Measurements from ENCODE around the gene SLC7A9.

The SLC7A9 gene

GRCh38 chr19:32822916-32823746, 46.4 kb downstream of the SLC7A9 start:
- TF ChIP-seq SIN3A (IDR thresholded peaks at IDR 0.05; ENCODE audit: borderline replicate concordance, insufficient read depth, low read length) (no peak), FOXP2 (optimal IDR thresholded peaks at IDR 0.05; ENCODE audit: borderline replicate concordance, extremely low read depth, extremely low read length, insufficient read depth) (no peak), POLR2AphosphoS5 (IDR thresholded peaks at IDR 0.05; ENCODE audit: low read depth, low read length) (no peak), TAF1 (IDR thresholded peaks at IDR 0.05; ENCODE audit: borderline replicate concordance, insufficient read depth, low read length) (no peak)
- TF ChIP-seq, protein P1, sequence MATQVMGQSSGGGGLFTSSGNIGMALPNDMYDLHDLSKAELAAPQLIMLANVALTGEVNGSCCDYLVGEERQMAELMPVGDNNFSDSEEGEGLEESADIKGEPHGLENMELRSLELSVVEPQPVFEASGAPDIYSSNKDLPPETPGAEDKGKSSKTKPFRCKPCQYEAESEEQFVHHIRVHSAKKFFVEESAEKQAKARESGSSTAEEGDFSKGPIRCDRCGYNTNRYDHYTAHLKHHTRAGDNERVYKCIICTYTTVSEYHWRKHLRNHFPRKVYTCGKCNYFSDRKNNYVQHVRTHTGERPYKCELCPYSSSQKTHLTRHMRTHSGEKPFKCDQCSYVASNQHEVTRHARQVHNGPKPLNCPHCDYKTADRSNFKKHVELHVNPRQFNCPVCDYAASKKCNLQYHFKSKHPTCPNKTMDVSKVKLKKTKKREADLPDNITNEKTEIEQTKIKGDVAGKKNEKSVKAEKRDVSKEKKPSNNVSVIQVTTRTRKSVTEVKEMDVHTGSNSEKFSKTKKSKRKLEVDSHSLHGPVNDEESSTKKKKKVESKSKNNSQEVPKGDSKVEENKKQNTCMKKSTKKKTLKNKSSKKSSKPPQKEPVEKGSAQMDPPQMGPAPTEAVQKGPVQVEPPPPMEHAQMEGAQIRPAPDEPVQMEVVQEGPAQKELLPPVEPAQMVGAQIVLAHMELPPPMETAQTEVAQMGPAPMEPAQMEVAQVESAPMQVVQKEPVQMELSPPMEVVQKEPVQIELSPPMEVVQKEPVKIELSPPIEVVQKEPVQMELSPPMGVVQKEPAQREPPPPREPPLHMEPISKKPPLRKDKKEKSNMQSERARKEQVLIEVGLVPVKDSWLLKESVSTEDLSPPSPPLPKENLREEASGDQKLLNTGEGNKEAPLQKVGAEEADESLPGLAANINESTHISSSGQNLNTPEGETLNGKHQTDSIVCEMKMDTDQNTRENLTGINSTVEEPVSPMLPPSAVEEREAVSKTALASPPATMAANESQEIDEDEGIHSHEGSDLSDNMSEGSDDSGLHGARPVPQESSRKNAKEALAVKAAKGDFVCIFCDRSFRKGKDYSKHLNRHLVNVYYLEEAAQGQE (IDR thresholded peaks at IDR 0.05; ENCODE audit: insufficient read depth in 1 of 2, low read depth in 2 of 2, low read length in 2 of 2) = no peak

GRCh38 chr19:32819419-32820400, 49.9 kb downstream of the SLC7A9 start:
- TF ChIP-seq, protein P1 (IDR thresholded peaks at IDR 0.05; ENCODE audit: insufficient read depth in 1 of 2, low read depth in 2 of 2, low read length in 2 of 2) = no peak
- TF ChIP-seq POLR2AphosphoS5 (IDR thresholded peaks at IDR 0.05; ENCODE audit: low read depth, low read length) (no peak), TAF1 (IDR thresholded peaks at IDR 0.05; ENCODE audit: borderline replicate concordance, insufficient read depth, low read length) (no peak), FOXP2 (optimal IDR thresholded peaks at IDR 0.05; ENCODE audit: borderline replicate concordance, extremely low read depth, extremely low read length, insufficient read depth) (no peak), SIN3A (IDR thresholded peaks at IDR 0.05; ENCODE audit: borderline replicate concordance, insufficient read depth, low read length) (no peak)

DNA sequence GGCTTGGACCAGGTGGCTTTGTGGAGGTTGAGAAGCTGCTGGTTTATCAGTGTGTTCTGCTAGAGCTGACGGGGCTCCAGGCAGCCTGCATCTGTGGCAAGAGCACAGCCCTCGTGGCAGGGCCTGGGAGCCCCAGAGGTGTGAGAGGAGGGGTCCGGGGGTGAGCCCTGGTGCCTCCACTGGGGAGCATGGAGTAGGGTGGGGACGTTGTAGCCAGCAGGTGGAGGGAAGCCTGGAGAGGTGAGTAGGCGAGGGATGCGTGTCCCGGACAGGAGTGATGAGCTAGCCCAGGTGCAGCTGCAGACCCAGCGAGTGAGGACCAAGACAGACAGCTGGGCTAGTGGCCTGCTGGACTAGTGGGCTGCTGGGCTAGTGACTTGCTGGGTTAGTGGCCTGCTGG, 51.0 kb downstream of the SLC7A9 start:
- TF ChIP-seq FOXP2 (optimal IDR thresholded peaks at IDR 0.05; ENCODE audit: borderline replicate concordance, extremely low read depth, extremely low read length, insufficient read depth) = no peak
- TF ChIP-seq POLR2AphosphoS5 (IDR thresholded peaks at IDR 0.05; ENCODE audit: low read depth, low read length) = no peak
- no peak for TF ChIP-seq TAF1 (IDR thresholded peaks at IDR 0.05; ENCODE audit: borderline replicate concordance, insufficient read depth, low read length)
- TF ChIP-seq SIN3A (IDR thresholded peaks at IDR 0.05; ENCODE audit: borderline replicate concordance, insufficient read depth, low read length) = no peak
- TF ChIP-seq, protein P1 (IDR thresholded peaks at IDR 0.05; ENCODE audit: insufficient read depth in 1 of 2, low read depth in 2 of 2, low read length in 2 of 2) = no peak

DNA sequence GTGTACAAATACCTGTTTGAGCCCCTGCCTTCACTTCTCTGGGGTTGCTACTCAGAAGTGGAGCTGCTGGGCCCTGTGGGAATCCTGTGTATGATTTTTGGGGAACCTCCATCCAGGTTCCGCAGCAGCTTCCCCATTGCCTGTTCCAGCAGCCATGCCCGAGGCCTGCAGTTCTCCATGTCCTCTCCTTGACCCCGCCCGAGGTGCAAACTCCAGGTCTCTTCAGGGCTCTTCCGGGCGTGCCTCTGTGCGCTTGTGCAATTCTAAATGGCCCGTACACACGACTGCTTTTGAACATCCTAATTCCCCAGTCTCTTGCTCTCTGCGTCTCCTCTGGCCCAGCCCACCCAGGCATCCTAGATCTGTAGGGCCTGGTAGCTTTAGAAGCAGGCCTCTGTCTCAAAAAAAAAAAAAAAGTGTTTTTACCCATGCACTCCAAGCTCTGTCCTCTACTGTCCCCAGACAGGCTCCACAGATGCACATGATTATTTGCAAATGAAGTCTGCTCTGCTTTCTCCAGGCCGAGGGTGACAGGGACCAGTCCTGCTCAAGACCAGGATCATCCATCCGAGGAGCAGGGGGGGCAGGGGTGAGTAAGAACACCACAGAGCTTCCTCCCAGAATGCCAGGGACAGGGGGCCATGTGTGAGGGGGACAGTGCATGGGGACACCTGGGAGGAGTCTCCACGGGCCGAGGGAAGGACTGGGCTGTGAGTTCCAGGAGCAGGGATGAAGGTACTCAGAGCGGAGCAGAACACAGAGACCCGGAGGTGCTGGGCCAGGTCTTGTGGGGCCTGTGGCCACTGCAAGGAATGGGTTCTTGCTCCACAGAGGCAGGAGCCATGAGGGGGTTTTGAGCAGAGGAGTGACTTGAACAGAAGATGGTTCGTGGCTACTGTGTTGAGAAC, 51.7 kb downstream of the SLC7A9 start:
- TF ChIP-seq, protein P1 (IDR thresholded peaks at IDR 0.05; ENCODE audit: insufficient read depth in 1 of 2, low read depth in 2 of 2, low read length in 2 of 2) = no peak
- TF ChIP-seq FOXP2 (optimal IDR thresholded peaks at IDR 0.05; ENCODE audit: borderline replicate concordance, extremely low read depth, extremely low read length, insufficient read depth) = no peak
- no peak for TF ChIP-seq TAF1 (IDR thresholded peaks at IDR 0.05; ENCODE audit: borderline replicate concordance, insufficient read depth, low read length)
- no peak for TF ChIP-seq POLR2AphosphoS5 (IDR thresholded peaks at IDR 0.05; ENCODE audit: low read depth, low read length)
- TF ChIP-seq SIN3A (IDR thresholded peaks at IDR 0.05; ENCODE audit: borderline replicate concordance, insufficient read depth, low read length) = no peak
